GM12878 (cell line): ENCODE measurements around the gene MED10. TPM values are rescaled to one million over a fixed set of nuclear protein-coding genes. Genes with fewer than 3 reads are reported as not detected.

ENCODE experiments used
- ATAC-seq: fragments of 200-7000 bp; cut with Tn5 transposase; 3 replicates; pipeline ENCODE4 v1.9.1; 2020; ENCODE audit warnings: mild to moderate bottlenecking, moderate library complexity
- BruUV-seq: library from RNA; stranded (reverse); fragments of 400-500 nt; replicated peaks from 2 replicates; lab custom pipeline; 2021; lab: Mats Ljungman, UMichigan
- CTCF ChIA-PET: fragments of 300-600 bp; sonication (Branson Sonifier 250); formaldehyde crosslinking; extraction: SDS; loops from one replicate; lab custom pipeline; 2021; ENCODE audit warnings: inconsistent platforms; lab: Yijun Ruan, JAX
- POLR2A ChIA-PET: fragments of 350-600 bp; formaldehyde crosslinking; extraction: SDS; loops from one replicate; lab custom pipeline; 2021; ENCODE audit warnings: inconsistent platforms; lab: Charles Lee
- RAD21 ChIA-PET: fragments of 300-600 bp; sonication (Branson Sonifier 250); formaldehyde crosslinking; loops from one replicate; lab custom pipeline; 2023; ENCODE audit warnings: antibody characterized with exemption; ENCODE audit not compliant: unreplicated experiment; lab: Charles Lee
- SMC1A ChIA-PET: fragments of 300-600 bp; sonication (Branson Sonifier 250); formaldehyde crosslinking; loops from one replicate; lab custom pipeline; 2023; ENCODE audit not compliant: unreplicated experiment, uncharacterized antibody; lab: Charles Lee
- DNase-seq: peaks from one replicate; pipeline ENCODE4 v3.0.0-alpha.2; 2011; ENCODE audit warnings: low read depth, low spot score
- FAIRE-seq: peaks from 3 replicates; lab custom pipeline; 2011; peaks lifted over from hg19 to GRCh38; lab: Jason Lieb, UNC
- H2AFZ ChIP-seq: 2 replicates; pipeline ENCODE4 v1.6.0; 2011; ENCODE audit warnings: low read depth, low read length, control low read depth; ENCODE audit not compliant: control insufficient read depth
- H3K27ac ChIP-seq: 2 replicates; pipeline ENCODE4 v1.5.1; 2011; ENCODE audit warnings: control low read depth; ENCODE audit not compliant: control insufficient read depth, insufficient read depth
- H3K27me3 ChIP-seq, 2 experiments: replicated peaks in 1 of 2; 2 replicates each; pipeline versions ENCODE4 v1.6.0 to v1.6.1; 2011; ENCODE audit warnings: low read length in 1 of 2; ENCODE audit not compliant: control insufficient read depth in 2 of 2, insufficient read depth in 2 of 2
- H3K36me3 ChIP-seq, 2 experiments: 2 replicates each; pipeline ENCODE4 v1.5.1; 2011; ENCODE audit warnings: low read length in 1 of 2; ENCODE audit not compliant: control insufficient read depth in 2 of 2, insufficient read depth in 2 of 2
- H3K4me1 ChIP-seq: 2 replicates; pipeline ENCODE4 v1.6.1; 2011; ENCODE audit warnings: mild to moderate bottlenecking, low read length, moderate library complexity, mixed read lengths; ENCODE audit not compliant: control insufficient read depth, insufficient read depth
- H3K4me2 ChIP-seq: 2 replicates; pipeline ENCODE4 v1.6.0; 2011; ENCODE audit warnings: control low read depth; ENCODE audit not compliant: control insufficient read depth, insufficient read depth
- H3K4me3 ChIP-seq: fragments of 200-600 bp; sonication (generic); 2 replicates; pipeline ENCODE4 v1.5.1; 2016
- H3K79me2 ChIP-seq: 2 replicates; pipeline ENCODE4 v1.6.0; 2011; ENCODE audit warnings: low read length; ENCODE audit not compliant: control insufficient read depth, insufficient read depth
- H3K9ac ChIP-seq: 2 replicates; pipeline ENCODE4 v1.8.0; 2011; ENCODE audit warnings: low read length, control low read depth, mixed read lengths; ENCODE audit not compliant: control insufficient read depth, insufficient read depth
- H3K9me3 ChIP-seq: replicated peaks from 3 replicates; pipeline ENCODE4 v1.5.1; 2011; ENCODE audit warnings: mild to moderate bottlenecking, low read length; ENCODE audit not compliant: control insufficient read depth, insufficient read depth
- H4K20me1 ChIP-seq: 2 replicates; pipeline ENCODE4 v1.6.0; 2011; ENCODE audit not compliant: control insufficient read depth, insufficient read depth
- CEBPB ChIP-seq, 2 experiments: fragments of 150-350 bp in 1 of 2; IDR thresholded peaks; 2 replicates each; pipeline ENCODE4 v1.6.1; 2012 to 2014; ENCODE audit warnings: low read depth in 2 of 2, low read length in 2 of 2, borderline replicate concordance in 1 of 2, inconsistent platforms in 1 of 2
- MYB ChIP-seq: fragments of 150-350 bp; IDR thresholded peaks from 2 replicates; pipeline ENCODE4 v1.6.1; 2014; ENCODE audit warnings: mild to moderate bottlenecking, low read depth, low read length, borderline replicate concordance
- NFYA ChIP-seq: IDR thresholded peaks from 2 replicates; pipeline ENCODE4 v1.6.1; 2011; ENCODE audit warnings: low read depth, mild to moderate bottlenecking, low read length, improper control_type of control experiment, borderline replicate concordance
- SUPT20H ChIP-seq: IDR thresholded peaks from 2 replicates; pipeline ENCODE4 v1.6.1; 2011; ENCODE audit warnings: low read depth, mild to moderate bottlenecking, low read length, moderate library complexity, borderline replicate concordance; ENCODE audit not compliant: control insufficient read depth
- WRNIP1 ChIP-seq: IDR thresholded peaks from 2 replicates; pipeline ENCODE4 v1.6.1; 2011; ENCODE audit warnings: low read depth, low read length, improper control_type of control experiment, borderline replicate concordance
- WGBS: methylation state at CpG from one replicate; pipeline ENCODE4 v1.1.6; 2016; ENCODE audit warnings: low lambda C conversion rate; ENCODE audit not compliant: insufficient replicate concordance, insufficient coverage; ENCODE audit errors: missing lambda C conversion rate; 5-methylcytosine and 5-hydroxymethylcytosine counted together
- in situ Hi-C: fragments of 300-500 bp; cut with MboI; formaldehyde crosslinking; loops from 9 replicates; pipeline ENCODE4 v1.14.3; 2018; ENCODE audit warnings: mixed read lengths
- intact Hi-C: fragments of 100-400 bp; cut with micrococcal nuclease; formaldehyde crosslinking; loops from one replicate; pipeline ENCODE4 v1.14.2; 2022; ENCODE audit not compliant: unreplicated experiment
- polyA plus RNA-seq, 11 experiments: library from polyadenylated mRNA; depleted of rRNA in 4 of 11; unstranded in 6 of 11; stranded (reverse) in 5 of 11; fragments of >200 nt; fragmentation: Nextera tagmentation in 4 of 11; fragmentation: Illumina TruSeq in 1 of 11; extraction: Ambion mirVana in 4 of 11; extraction: Trizol in 1 of 11; gene quantifications; 1 replicate in 1 of 11; 2 replicates in 10 of 11; pipeline versions ENCODE4 v1.2.1 to v1.2.3, GENCODE V29; 2011 to 2016; ENCODE audit warnings: inconsistent platforms in 2 of 11, missing spikeins in 2 of 11, low read depth in 1 of 11
- total RNA-seq, 4 experiments: library from RNA; depleted of rRNA in 3 of 4; stranded (reverse); fragments of >200 nt in 3 of 4; fragmentation: Illumina TruSeq in 1 of 4; extraction: Trizol in 1 of 4; gene quantifications; 2 replicates each; pipeline versions ENCODE4 v1.2.1 to v1.2.3, GENCODE V29; 2013 to 2021
- TF ChIP-seq, protein P1 (sequence below): fragments of 450-650 bp; IDR thresholded peaks from 2 replicates; pipeline ENCODE4 v1.6.1; 2016; ENCODE audit warnings: mild to moderate bottlenecking
- TF ChIP-seq, protein P2 (sequence below): fragments of 450-650 bp; IDR thresholded peaks from 2 replicates; pipeline ENCODE4 v1.6.1; 2017; ENCODE audit warnings: low read depth, mild to moderate bottlenecking, moderate library complexity
- TF ChIP-seq, protein P3 (sequence below): fragments of 450-650 bp; IDR thresholded peaks from 2 replicates; pipeline ENCODE4 v1.6.1; 2017; ENCODE audit warnings: mild to moderate bottlenecking

The MED10 gene
- total and polyA plus RNA-seq, 10 of the 15 experiments (the other 5 are each of a cell fraction or from before 2014, with no cell fraction given), result 21.2 to 111 (median 46.6) TPM

DNA sequence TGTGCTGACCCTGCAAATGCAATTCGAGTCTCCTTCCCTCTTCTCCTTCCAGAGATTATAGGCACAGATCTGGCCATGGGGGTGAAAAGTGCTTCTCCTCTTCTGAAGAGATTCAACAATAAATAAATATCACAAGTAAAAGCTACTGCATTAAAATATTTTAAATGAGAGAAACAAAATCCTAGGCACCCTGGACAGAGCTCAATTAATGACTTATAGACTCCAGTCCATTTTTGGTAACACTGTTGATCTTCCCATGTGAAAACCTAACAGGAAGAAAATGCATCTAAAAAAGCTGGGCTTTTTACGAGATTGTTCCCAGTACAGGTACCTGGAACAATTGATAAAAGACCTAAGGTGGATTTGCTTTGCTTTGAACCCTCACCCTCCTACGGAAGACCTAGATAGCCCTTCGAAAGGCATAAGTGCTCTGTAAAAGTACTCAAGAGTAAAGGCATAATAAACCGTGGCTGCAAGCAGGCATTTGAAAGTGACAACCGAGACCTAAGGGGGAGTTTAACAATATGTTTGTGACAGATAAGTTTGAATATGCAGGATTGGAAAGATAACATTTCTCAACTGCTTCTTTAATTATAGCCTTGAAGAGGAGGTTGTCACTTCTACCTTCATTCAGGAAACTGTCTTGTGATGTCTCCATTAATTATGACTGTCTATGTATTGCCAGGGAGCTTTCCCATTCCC, 29.4 kb upstream of the MED10 start:
- no peak overlapping the region for H3K9ac ChIP-seq
- no peaks in the 10 kb centered on the region for H3K36me3 ChIP-seq
- H4K20me1 ChIP-seq, result no peaks in the 10 kb centered on the region
- in situ Hi-C loops, result no loop called here
- no peaks in the 10 kb centered on the region; the same call in 2 of the 3 replicates for H3K9me3 ChIP-seq
- ChIA-PET POLR2A (no interaction called here), CTCF (no interaction called here), RAD21 (no interaction called here), SMC1A (interaction anchor here (1.0 to 1.7 kb wide), 3 partner anchors 10 to 85 kb away, joined by 3 to 4 read pairs (median 3); no protein-coding TSS in a partner anchor)
- DNase-seq (no peak), FAIRE-seq (no peak), ATAC-seq (no peak)
- no peak overlapping the region for H2AFZ ChIP-seq
- whole genome bisulfite sequencing, result 28% methylated on average over 6 of the region's 6 CpGs
- BruUV-seq, result no TSS peak
- H3K4me1 ChIP-seq, result peaks cover 5% of the 10 kb centered on the region
- TF ChIP-seq, protein P1, sequence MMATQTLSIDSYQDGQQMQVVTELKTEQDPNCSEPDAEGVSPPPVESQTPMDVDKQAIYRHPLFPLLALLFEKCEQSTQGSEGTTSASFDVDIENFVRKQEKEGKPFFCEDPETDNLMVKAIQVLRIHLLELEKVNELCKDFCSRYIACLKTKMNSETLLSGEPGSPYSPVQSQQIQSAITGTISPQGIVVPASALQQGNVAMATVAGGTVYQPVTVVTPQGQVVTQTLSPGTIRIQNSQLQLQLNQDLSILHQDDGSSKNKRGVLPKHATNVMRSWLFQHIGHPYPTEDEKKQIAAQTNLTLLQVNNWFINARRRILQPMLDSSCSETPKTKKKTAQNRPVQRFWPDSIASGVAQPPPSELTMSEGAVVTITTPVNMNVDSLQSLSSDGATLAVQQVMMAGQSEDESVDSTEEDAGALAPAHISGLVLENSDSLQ, result no peak
- TF ChIP-seq SUPT20H, result no peak
- no peak for TF ChIP-seq NFYA
- TF ChIP-seq MYB, result no peak
- TF ChIP-seq, protein P2, sequence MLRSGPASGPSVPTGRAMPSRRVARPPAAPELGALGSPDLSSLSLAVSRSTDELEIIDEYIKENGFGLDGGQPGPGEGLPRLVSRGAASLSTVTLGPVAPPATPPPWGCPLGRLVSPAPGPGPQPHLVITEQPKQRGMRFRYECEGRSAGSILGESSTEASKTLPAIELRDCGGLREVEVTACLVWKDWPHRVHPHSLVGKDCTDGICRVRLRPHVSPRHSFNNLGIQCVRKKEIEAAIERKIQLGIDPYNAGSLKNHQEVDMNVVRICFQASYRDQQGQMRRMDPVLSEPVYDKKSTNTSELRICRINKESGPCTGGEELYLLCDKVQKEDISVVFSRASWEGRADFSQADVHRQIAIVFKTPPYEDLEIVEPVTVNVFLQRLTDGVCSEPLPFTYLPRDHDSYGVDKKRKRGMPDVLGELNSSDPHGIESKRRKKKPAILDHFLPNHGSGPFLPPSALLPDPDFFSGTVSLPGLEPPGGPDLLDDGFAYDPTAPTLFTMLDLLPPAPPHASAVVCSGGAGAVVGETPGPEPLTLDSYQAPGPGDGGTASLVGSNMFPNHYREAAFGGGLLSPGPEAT, result no peak
- no peak for TF ChIP-seq WRNIP1
- no peak for TF ChIP-seq CEBPB (IDR thresholded peaks at IDR 0.05; ENCODE audit: borderline replicate concordance in 1 of 2, low read depth in 2 of 2, low read length in 2 of 2)
- TF ChIP-seq, protein P3, sequence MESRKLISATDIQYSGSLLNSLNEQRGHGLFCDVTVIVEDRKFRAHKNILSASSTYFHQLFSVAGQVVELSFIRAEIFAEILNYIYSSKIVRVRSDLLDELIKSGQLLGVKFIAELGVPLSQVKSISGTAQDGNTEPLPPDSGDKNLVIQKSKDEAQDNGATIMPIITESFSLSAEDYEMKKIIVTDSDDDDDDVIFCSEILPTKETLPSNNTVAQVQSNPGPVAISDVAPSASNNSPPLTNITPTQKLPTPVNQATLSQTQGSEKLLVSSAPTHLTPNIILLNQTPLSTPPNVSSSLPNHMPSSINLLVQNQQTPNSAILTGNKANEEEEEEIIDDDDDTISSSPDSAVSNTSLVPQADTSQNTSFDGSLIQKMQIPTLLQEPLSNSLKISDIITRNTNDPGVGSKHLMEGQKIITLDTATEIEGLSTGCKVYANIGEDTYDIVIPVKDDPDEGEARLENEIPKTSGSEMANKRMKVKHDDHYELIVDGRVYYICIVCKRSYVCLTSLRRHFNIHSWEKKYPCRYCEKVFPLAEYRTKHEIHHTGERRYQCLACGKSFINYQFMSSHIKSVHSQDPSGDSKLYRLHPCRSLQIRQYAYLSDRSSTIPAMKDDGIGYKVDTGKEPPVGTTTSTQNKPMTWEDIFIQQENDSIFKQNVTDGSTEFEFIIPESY, result no peak
- no peak overlapping the region for H3K27ac ChIP-seq
- intact Hi-C loops, result no loop called here
- no peaks in the 10 kb centered on the region for H3K79me2 ChIP-seq
- no peak overlapping the region for H3K4me3 ChIP-seq
- no peak overlapping the region for H3K4me2 ChIP-seq
- H3K27me3 ChIP-seq, result peaks cover 0 to 2% of the 10 kb centered on the region in 2 experiments; a peak in 1 of 4 replicates
